ENCODE results near the gene MYO7B. TPM values are rescaled to one million over a fixed set of nuclear protein-coding genes. Genes with fewer than 3 reads are reported as not detected.

MYO7B gene
- polyA plus RNA-seq, 4 donors: 85.6 to 617 (median 462) TPM

DNA sequence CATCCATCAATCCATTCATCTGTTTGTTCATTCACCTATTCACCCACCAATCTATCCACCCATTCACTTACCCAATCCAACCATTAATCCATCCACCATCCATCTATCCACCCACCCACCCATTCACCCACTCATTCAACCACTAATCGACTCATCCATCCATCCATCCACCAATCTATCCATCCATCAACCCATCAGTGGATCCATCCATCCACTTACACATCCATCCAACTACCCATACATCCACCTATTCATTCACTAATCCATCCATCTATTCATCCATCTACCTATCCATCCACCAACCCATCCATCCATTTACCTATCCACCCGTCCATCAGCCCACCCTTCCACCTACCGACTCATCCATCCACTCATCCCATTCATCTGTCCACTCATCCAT lies 11.3 kb downstream of the MYO7B start:
- peaks cover 0 to 14% (median 5%) of the 10 kb centered on the region in 3 donors for H3K4me1 ChIP-seq (ENCODE audit: control insufficient read depth in 3 of 3, insufficient read depth in 2 of 3, low read depth in 1 of 3, low read length in 2 of 3)
- 87 to 93% (median 92%) methylated on average over 3 of the region's 3 CpGs for WGBS, 3 donors
- no peaks in the 10 kb centered on the region for H3K9me3 ChIP-seq (ENCODE audit: control insufficient read depth in 2 of 2, insufficient read depth in 1 of 2, low read depth in 1 of 2, low read length in 1 of 2)
- DNase-seq (no peak), FAIRE-seq (no peak)
- no peak overlapping the region for H3K4me3 ChIP-seq (ENCODE audit: low read depth in 1 of 3, low read length in 3 of 3)
- H3K27me3 ChIP-seq (ENCODE audit: control insufficient read depth in 3 of 3, insufficient read depth in 3 of 3, low read length in 3 of 3): peaks cover 0 to 3% (median 0%) of the 10 kb centered on the region in 3 donors
- H3K36me3 ChIP-seq (ENCODE audit: control insufficient read depth in 3 of 3, insufficient read depth in 2 of 3, low read depth in 1 of 3, low read length in 3 of 3): peaks cover 0 to 45% (median 0%) of the 10 kb centered on the region in 3 donors
- H3K27ac ChIP-seq (ENCODE audit: low read depth in 1 of 3, low read length in 2 of 3): no peak overlapping the region

DNA sequence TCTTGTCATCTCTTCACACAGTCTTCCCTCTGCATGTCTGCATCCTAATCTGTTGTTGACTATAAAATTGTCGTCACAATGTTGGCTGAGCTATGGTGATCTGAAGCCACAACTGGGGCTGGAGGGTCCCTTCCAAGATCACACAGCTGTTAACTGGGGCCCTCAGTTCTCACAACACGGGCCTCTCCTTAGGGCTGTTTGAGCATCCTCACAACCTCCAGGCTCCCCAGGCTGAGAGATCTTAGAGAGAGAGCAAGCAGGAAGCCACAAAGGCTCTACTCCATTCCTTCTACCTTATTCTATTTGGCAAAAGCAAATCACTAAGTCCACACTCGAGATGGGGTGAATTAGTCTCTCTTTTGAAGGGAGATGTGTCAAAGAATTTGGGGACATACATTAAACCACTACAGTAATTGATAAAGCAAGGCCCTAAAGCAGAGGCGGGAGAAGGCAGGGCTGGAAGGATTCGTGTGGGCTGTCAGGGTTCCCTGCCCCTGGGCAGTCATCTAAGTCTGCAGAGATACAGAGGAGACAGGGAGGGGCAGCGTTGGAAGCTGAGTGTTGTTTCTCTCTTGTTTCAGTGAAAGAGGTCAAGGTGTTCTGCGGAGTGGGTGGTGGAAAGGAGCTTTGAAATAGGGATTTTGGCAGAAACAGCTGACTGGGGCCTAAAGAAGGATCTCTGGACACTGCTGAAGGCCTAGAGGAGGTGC lies 15.9 kb downstream of the MYO7B start:
- H3K9me3 ChIP-seq (ENCODE audit: control insufficient read depth in 2 of 2, insufficient read depth in 1 of 2, low read depth in 1 of 2, low read length in 1 of 2): no peaks in the 10 kb centered on the region
- H3K4me1 ChIP-seq (ENCODE audit: control insufficient read depth in 3 of 3, insufficient read depth in 2 of 3, low read depth in 1 of 3, low read length in 2 of 3): no peaks in the 10 kb centered on the region
- 78 to 88% (median 82%) methylated on average over 7 of the region's 7 CpGs for WGBS, 3 donors
- peaks cover 0 to 3% (median 0%) of the 10 kb centered on the region in 3 donors for H3K27me3 ChIP-seq (ENCODE audit: control insufficient read depth in 3 of 3, insufficient read depth in 3 of 3, low read length in 3 of 3)
- H3K4me3 ChIP-seq (ENCODE audit: low read depth in 1 of 3, low read length in 3 of 3): no peak overlapping the region
- H3K27ac ChIP-seq (ENCODE audit: low read depth in 1 of 3, low read length in 2 of 3): no peak overlapping the region
- FAIRE-seq: no peak
- no peak for DNase-seq
- peaks cover 0 to 37% (median 0%) of the 10 kb centered on the region in 3 donors for H3K36me3 ChIP-seq (ENCODE audit: control insufficient read depth in 3 of 3, insufficient read depth in 2 of 3, low read depth in 1 of 3, low read length in 3 of 3)

DNA sequence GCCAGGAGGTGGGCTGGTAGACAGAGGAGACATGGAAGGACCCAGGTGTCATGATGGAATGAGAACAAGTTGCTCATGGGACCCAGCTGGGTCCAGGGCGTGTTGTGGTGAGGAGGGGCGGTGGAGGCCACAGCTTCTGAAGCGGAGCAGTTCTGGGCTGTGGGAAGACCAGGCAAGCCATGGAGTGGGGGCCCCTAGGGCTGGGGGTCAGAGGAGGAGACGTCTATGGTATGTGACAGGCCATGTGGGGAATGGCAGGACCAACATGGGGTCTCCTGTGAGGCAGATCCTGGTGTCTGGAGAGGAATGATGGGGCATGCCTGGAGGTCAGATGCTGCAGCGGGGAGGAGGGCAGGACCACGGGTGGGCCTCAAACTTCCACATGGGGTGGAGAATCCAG lies 16.9 kb downstream of the MYO7B start:
- Histone ChIP-seq H3K4me1 (ENCODE audit: control insufficient read depth in 3 of 3, insufficient read depth in 2 of 3, low read depth in 1 of 3, low read length in 2 of 3) (no peaks in the 10 kb centered on the region), H3K36me3 (ENCODE audit: control insufficient read depth in 3 of 3, insufficient read depth in 2 of 3, low read depth in 1 of 3, low read length in 3 of 3) (peaks cover 0 to 32% (median 0%) of the 10 kb centered on the region in 3 donors), H3K9me3 (ENCODE audit: control insufficient read depth in 2 of 2, insufficient read depth in 1 of 2, low read depth in 1 of 2, low read length in 1 of 2) (no peaks in the 10 kb centered on the region), H3K4me3 (ENCODE audit: low read depth in 1 of 3, low read length in 3 of 3) (no peak overlapping the region), H3K27me3 (ENCODE audit: control insufficient read depth in 3 of 3, insufficient read depth in 3 of 3, low read length in 3 of 3) (peaks cover 0 to 3% (median 0%) of the 10 kb centered on the region in 3 donors), H3K27ac (ENCODE audit: low read depth in 1 of 3, low read length in 2 of 3) (no peak overlapping the region)
- WGBS, 3 donors: 80 to 92% (median 89%) methylated on average over 6 of the region's 6 CpGs
- no peak for DNase-seq
- FAIRE-seq: no peak

DNA sequence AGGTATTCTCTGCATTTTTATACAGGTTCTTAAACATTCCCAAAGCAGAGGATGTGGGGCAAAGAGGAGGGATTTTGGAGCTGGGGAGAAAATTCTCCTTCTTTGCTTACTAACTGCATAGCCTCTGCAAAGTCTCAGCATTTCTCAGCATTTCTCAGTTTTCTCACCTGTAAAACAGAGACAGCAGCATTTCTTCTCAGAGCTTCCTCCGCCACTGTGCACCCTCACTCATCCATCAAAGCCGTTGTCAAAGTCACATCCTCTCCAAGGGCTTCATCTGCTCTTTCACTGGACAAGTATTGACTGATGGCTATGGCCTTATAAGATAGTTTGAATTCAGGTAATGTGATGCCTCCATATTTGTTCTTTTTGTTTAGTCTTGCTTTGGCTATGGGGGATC lies 17.4 kb downstream of the MYO7B start:
- DNase-seq: no peak
- H3K4me1 ChIP-seq (ENCODE audit: control insufficient read depth in 3 of 3, insufficient read depth in 2 of 3, low read depth in 1 of 3, low read length in 2 of 3): no peaks in the 10 kb centered on the region
- whole genome bisulfite sequencing, 3 donors: 81 to 93% (median 88%) methylated on average over 2 of the region's 2 CpGs
- FAIRE-seq: no peak
- H3K4me3 ChIP-seq (ENCODE audit: low read depth in 1 of 3, low read length in 3 of 3): no peak overlapping the region
- H3K9me3 ChIP-seq (ENCODE audit: control insufficient read depth in 2 of 2, insufficient read depth in 1 of 2, low read depth in 1 of 2, low read length in 1 of 2): no peaks in the 10 kb centered on the region
- H3K36me3 ChIP-seq (ENCODE audit: control insufficient read depth in 3 of 3, insufficient read depth in 2 of 3, low read depth in 1 of 3, low read length in 3 of 3): peaks cover 0 to 32% (median 0%) of the 10 kb centered on the region in 3 donors
- H3K27me3 ChIP-seq (ENCODE audit: control insufficient read depth in 3 of 3, insufficient read depth in 3 of 3, low read length in 3 of 3): peaks cover 0 to 3% (median 0%) of the 10 kb centered on the region in 3 donors
- no peak overlapping the region for H3K27ac ChIP-seq (ENCODE audit: low read depth in 1 of 3, low read length in 2 of 3)

DNA sequence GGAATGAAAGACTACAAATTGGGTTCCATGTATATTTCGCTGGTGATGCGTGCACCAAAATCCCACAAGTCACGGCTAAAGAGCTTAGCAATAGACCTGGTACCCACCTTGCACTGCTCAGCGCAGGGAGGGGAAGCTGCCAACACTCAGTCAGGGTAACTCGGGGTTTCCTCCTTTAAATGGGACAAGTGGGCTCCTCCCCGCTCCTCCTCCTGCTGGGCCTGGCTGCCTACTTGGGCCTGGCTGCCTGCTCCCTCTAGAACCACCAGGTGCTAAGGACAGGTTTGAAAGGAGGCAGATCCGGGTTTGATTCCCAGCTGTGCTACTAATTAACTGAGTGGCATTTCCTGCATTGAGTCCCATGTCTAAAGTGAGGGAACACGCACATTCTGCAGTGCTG lies 23.4 kb downstream of the MYO7B start:
- WGBS, 3 donors: 83 to 89% (median 86%) methylated on average over 8 of the region's 8 CpGs
- Histone ChIP-seq H3K4me3 (ENCODE audit: low read depth in 1 of 3, low read length in 3 of 3) (no peak overlapping the region), H3K27ac (ENCODE audit: low read depth in 1 of 3, low read length in 2 of 3) (no peak overlapping the region), H3K36me3 (ENCODE audit: control insufficient read depth in 3 of 3, insufficient read depth in 2 of 3, low read depth in 1 of 3, low read length in 3 of 3) (peaks cover 0 to 43% (median 4%) of the 10 kb centered on the region in 3 donors), H3K9me3 (ENCODE audit: control insufficient read depth in 2 of 2, insufficient read depth in 1 of 2, low read depth in 1 of 2, low read length in 1 of 2) (no peaks in the 10 kb centered on the region), H3K27me3 (ENCODE audit: control insufficient read depth in 3 of 3, insufficient read depth in 3 of 3, low read length in 3 of 3) (no peaks in the 10 kb centered on the region), H3K4me1 (ENCODE audit: control insufficient read depth in 3 of 3, insufficient read depth in 2 of 3, low read depth in 1 of 3, low read length in 2 of 3) (peaks cover 0 to 14% (median 4%) of the 10 kb centered on the region in 3 donors)
- no peak for FAIRE-seq
- DNase-seq: no peak

DNA sequence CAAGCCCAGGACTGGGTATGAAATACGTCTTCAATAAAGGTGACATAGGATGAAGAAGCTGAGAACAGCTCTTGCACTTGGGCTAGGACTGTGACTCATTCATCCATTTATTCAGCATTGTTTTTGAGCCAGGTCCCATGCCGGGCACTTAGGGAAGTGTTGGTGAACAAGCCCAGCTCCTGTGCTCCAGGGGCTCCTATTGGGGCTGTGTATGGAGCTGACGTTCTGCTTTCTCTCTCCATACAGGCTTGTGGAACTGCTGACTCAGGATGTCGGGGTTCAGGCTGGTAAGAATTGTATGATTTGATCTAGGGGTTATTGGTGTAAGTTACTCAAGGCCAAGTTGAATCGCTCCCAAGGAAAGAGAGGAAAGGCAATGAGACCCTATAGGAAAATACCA lies 24.0 kb downstream of the MYO7B start:
- no peak overlapping the region for H3K27ac ChIP-seq (ENCODE audit: low read depth in 1 of 3, low read length in 2 of 3)
- no peaks in the 10 kb centered on the region for H3K9me3 ChIP-seq (ENCODE audit: control insufficient read depth in 2 of 2, insufficient read depth in 1 of 2, low read depth in 1 of 2, low read length in 1 of 2)
- peaks cover 0 to 48% (median 9%) of the 10 kb centered on the region in 3 donors for H3K36me3 ChIP-seq (ENCODE audit: control insufficient read depth in 3 of 3, insufficient read depth in 2 of 3, low read depth in 1 of 3, low read length in 3 of 3)
- no peak overlapping the region for H3K4me3 ChIP-seq (ENCODE audit: low read depth in 1 of 3, low read length in 3 of 3)
- peaks cover 0 to 14% (median 4%) of the 10 kb centered on the region in 3 donors for H3K4me1 ChIP-seq (ENCODE audit: control insufficient read depth in 3 of 3, insufficient read depth in 2 of 3, low read depth in 1 of 3, low read length in 2 of 3)
- H3K27me3 ChIP-seq (ENCODE audit: control insufficient read depth in 3 of 3, insufficient read depth in 3 of 3, low read length in 3 of 3): no peaks in the 10 kb centered on the region
- WGBS, 3 donors: 89 to 94% (median 90%) methylated on average over 5 of the region's 5 CpGs
- DNase-seq (no peak), FAIRE-seq (no peak)

DNA sequence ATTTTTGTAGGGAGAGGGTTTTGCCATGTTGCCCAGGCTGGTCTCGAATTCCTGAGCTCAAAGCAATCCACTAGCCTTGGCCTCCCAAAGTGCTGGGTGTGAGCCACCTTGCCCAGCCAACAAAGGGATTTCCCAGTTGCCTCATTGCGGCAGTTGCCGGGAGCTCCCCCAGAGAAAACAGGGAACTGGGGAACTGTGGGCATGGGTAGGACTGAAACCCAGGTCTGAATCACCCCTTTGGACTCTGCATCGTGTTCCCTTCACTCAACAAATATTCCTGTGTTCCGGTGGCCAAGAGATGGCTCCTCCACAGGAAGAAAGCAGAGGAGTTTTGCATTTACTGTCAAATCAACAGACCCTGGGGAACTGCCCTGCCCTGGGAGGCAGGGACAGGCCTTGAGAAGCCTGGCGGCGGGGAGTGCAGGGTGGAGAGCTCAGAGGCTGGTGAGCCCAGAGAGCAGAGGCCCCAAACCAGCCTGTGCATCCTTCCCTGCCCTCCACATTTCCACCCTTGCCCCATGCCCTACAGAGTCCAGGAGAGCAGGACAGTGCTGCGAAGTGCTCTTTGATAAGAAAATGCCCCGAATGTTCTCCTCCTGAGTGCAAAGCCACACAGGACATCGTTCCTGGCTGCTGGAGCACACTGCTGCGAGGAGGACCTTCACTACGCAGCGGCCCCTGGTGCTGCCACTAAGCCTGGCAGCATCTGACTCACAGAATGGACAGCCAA lies 24.9 kb downstream of the MYO7B start:
- H3K27ac ChIP-seq (ENCODE audit: low read depth in 1 of 3, low read length in 2 of 3): no peak overlapping the region
- H3K4me3 ChIP-seq (ENCODE audit: low read depth in 1 of 3, low read length in 3 of 3): no peak overlapping the region
- H3K4me1 ChIP-seq (ENCODE audit: control insufficient read depth in 3 of 3, insufficient read depth in 2 of 3, low read depth in 1 of 3, low read length in 2 of 3): peaks cover 0 to 14% (median 4%) of the 10 kb centered on the region in 3 donors
- DNase-seq: no peak
- WGBS, 3 donors: 83 to 89% (median 87%) methylated on average over 13 of the region's 13 CpGs
- H3K36me3 ChIP-seq (ENCODE audit: control insufficient read depth in 3 of 3, insufficient read depth in 2 of 3, low read depth in 1 of 3, low read length in 3 of 3): peaks cover 0 to 53% (median 15%) of the 10 kb centered on the region in 3 donors
- no peak for FAIRE-seq
- H3K27me3 ChIP-seq (ENCODE audit: control insufficient read depth in 3 of 3, insufficient read depth in 3 of 3, low read length in 3 of 3): no peaks in the 10 kb centered on the region
- no peaks in the 10 kb centered on the region for H3K9me3 ChIP-seq (ENCODE audit: control insufficient read depth in 2 of 2, insufficient read depth in 1 of 2, low read depth in 1 of 2, low read length in 1 of 2)

DNA sequence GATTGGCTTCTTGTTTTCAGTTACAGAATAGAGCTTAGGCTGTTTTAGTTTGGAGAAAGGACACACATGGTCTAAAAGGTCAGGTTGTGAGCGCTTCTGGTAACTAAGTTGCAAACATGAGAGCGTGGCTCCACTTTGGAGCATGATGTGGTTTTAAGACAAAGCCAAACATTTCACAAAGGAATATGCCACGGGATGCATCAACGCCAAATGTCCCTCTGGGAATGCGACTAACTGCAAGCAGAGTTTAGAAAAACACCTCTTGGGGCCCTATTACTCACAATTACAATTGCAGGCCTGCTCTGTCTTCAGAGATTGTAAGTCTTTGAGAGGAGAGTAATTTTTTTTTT lies 25.4 kb downstream of the MYO7B start:
- Histone ChIP-seq H3K27ac (ENCODE audit: low read depth in 1 of 3, low read length in 2 of 3) (no peak overlapping the region), H3K4me1 (ENCODE audit: control insufficient read depth in 3 of 3, insufficient read depth in 2 of 3, low read depth in 1 of 3, low read length in 2 of 3) (peaks cover 0 to 14% (median 4%) of the 10 kb centered on the region in 3 donors), H3K9me3 (ENCODE audit: control insufficient read depth in 2 of 2, insufficient read depth in 1 of 2, low read depth in 1 of 2, low read length in 1 of 2) (no peaks in the 10 kb centered on the region), H3K27me3 (ENCODE audit: control insufficient read depth in 3 of 3, insufficient read depth in 3 of 3, low read length in 3 of 3) (no peaks in the 10 kb centered on the region), H3K4me3 (ENCODE audit: low read depth in 1 of 3, low read length in 3 of 3) (no peak overlapping the region), H3K36me3 (ENCODE audit: control insufficient read depth in 3 of 3, insufficient read depth in 2 of 3, low read depth in 1 of 3, low read length in 3 of 3) (peaks cover 0 to 59% (median 15%) of the 10 kb centered on the region in 3 donors)
- DNase-seq (no peak), FAIRE-seq (no peak)
- WGBS, 3 donors: 84 to 96% (median 96%) methylated on average over 5 of the region's 5 CpGs

Measured in small intestine (tissue), 7 donors.